ENCODE data around the gene LAMA1. TPM values are rescaled to one million over a fixed set of nuclear protein-coding genes. Genes with fewer than 3 reads are reported as not detected.
"Not testable (repeated sequence)": the region's sequence is repeated elsewhere in the genome, so short reads cannot be mapped to it uniquely, and the experiment has no call there.

The LAMA1 gene
- total RNA-seq, 1 experiment from 2014 or later, result 28.8 TPM

DNA sequence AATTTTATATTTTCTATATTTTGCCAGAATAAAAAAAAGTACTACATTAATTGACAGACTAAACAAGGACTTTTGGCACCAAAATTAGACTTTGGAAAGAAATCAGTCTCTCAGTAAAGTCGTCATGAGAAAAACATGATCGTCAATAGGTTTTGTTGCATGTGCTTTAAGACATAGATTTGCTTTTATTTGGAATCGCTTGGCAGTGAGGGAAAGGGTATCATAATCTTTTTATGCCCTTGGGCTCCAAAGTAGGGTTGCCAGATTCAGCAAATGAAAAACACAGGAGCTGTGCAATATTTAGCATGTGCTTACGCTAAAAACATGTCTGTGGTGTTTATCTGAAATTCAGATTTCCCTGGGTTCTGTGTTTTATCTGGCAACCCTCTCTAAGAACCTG lies 177.6 kb downstream of the LAMA1 start:
- no peak overlapping the region for H2BK20ac ChIP-seq (ENCODE audit: low read depth, low read length, poor library complexity, severe bottlenecking)
- DNase-seq, result no peak
- H4K8ac ChIP-seq (replicated peaks; ENCODE audit: insufficient read length, low read depth, low read length), result no peak overlapping the region
- TF ChIP-seq CTCF (conservative IDR thresholded peaks at IDR 0.05), result no peak
- H3K36me3 Mint-ChIP-seq (ENCODE audit: insufficient read depth in 1 of 3, low read depth in 3 of 3), result peaks cover 4 to 22% (median 13%) of the 10 kb centered on the region in 3 experiments; a peak in 6 of 7 replicates
- H3K79me2 ChIP-seq (ENCODE audit: insufficient read depth, low read length), result no peaks in the 10 kb centered on the region
- no peaks in the 10 kb centered on the region for H3K4me1 ChIP-seq (ENCODE audit: insufficient read depth, low read length)
- H4K91ac ChIP-seq (ENCODE audit: insufficient read length, low read depth, low read length), result no peak overlapping the region
- no peaks in the 10 kb centered on the region for H3K27me3 Mint-ChIP-seq (ENCODE audit: low read depth)
- no peak overlapping the region for H3K14ac ChIP-seq (ENCODE audit: insufficient read depth, low read length)
- H3K27ac Mint-ChIP-seq, result no peak overlapping the region
- no peak overlapping the region for H3K56ac ChIP-seq (ENCODE audit: insufficient read length, low read depth, low read length)
- H3K27ac ChIP-seq (ENCODE audit: insufficient read length, low read depth, low read length), result no peak overlapping the region
- H3T11ph ChIP-seq (ENCODE audit: low read length), result no peak overlapping the region
- no peak overlapping the region for H4K5ac ChIP-seq (ENCODE audit: insufficient read length, low read depth, low read length)
- no peaks in the 10 kb centered on the region for H3K79me1 ChIP-seq (ENCODE audit: insufficient read depth, low read depth, low read length, poor library complexity, severe bottlenecking)
- no peaks in the 10 kb centered on the region for H3K9me3 ChIP-seq (ENCODE audit: control insufficient read depth, low read depth, low read length)
- H2BK15ac ChIP-seq (ENCODE audit: low read depth, low read length), result no peak overlapping the region
- no peak overlapping the region for H2AK5ac ChIP-seq (ENCODE audit: insufficient read length, low read length)
- H3K23ac ChIP-seq (ENCODE audit: insufficient read length, low read depth, low read length), result no peak overlapping the region
- no peak overlapping the region for H3K4me3 Mint-ChIP-seq
- no peak overlapping the region for H2BK5ac ChIP-seq (ENCODE audit: insufficient read length, low read length)
- H3K4me1 Mint-ChIP-seq, result no peaks in the 10 kb centered on the region
- no peak overlapping the region for H2AFZ ChIP-seq (ENCODE audit: low read length)
- H3K4me2 ChIP-seq (ENCODE audit: insufficient read depth, insufficient read length, low read length), result no peak overlapping the region
- H3K23me2 ChIP-seq (ENCODE audit: insufficient read length, low read depth, low read length, poor library complexity, severe bottlenecking), result no peaks in the 10 kb centered on the region
- no peaks in the 10 kb centered on the region for H3K9me3 Mint-ChIP-seq
- H2BK120ac ChIP-seq (ENCODE audit: low read depth, low read length, poor library complexity, severe bottlenecking), result no peak overlapping the region
- H3K4ac ChIP-seq (ENCODE audit: low read depth, low read length), result no peak overlapping the region
- no CpG with 5 or more reads among the region's 4 CpGs for whole genome bisulfite sequencing (ENCODE audit: extremely low coverage, insufficient read length, low lambda C conversion rate)
- no peak overlapping the region for H3K9ac ChIP-seq (ENCODE audit: extremely low read depth, insufficient read length, low read length)
- no peaks in the 10 kb centered on the region for H3K27me3 ChIP-seq (ENCODE audit: insufficient read depth, low read length)
- H3K18ac ChIP-seq (ENCODE audit: insufficient read length, low read depth, low read length), result no peak overlapping the region
- no peak overlapping the region for H2BK12ac ChIP-seq (ENCODE audit: insufficient read length, low read depth, low read length)
- no peaks in the 10 kb centered on the region for H4K20me1 ChIP-seq (ENCODE audit: control insufficient read depth, insufficient read depth, insufficient read length)

DNA sequence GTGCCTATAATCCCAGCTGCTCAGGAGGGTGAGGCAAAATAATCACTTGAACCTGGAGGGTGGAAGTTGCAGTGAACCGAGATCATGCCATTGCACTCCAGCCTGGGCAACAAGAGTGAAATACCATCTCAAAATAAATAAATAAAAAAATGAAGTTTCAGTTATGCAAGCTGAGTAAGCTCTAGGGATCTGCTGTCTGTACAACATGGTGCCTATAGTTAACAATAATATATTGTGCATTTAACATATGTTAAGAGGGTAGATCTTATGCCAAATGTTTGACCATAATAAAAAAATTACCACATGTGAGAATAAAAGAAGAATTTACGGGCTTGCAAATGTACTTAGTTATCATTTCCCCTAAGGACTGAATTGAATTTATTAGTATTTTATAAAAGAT lies 179.2 kb downstream of the LAMA1 start:
- H3K18ac ChIP-seq (ENCODE audit: insufficient read length, low read depth, low read length); H3K9ac ChIP-seq (ENCODE audit: extremely low read depth, insufficient read length, low read length); H3K9me3 ChIP-seq (ENCODE audit: control insufficient read depth, low read depth, low read length); H2BK5ac ChIP-seq (ENCODE audit: insufficient read length, low read length); H3K27me3 ChIP-seq (ENCODE audit: insufficient read depth, low read length); H2BK15ac ChIP-seq (ENCODE audit: low read depth, low read length); H3K56ac ChIP-seq (ENCODE audit: insufficient read length, low read depth, low read length); H3K4me1 ChIP-seq (ENCODE audit: insufficient read depth, low read length); H3K27ac ChIP-seq (ENCODE audit: insufficient read length, low read depth, low read length); H4K20me1 ChIP-seq (ENCODE audit: control insufficient read depth, insufficient read depth, insufficient read length); H2BK120ac ChIP-seq (ENCODE audit: low read depth, low read length, poor library complexity, severe bottlenecking); H4K91ac ChIP-seq (ENCODE audit: insufficient read length, low read depth, low read length); H3K27me3 Mint-ChIP-seq (ENCODE audit: low read depth); H2BK12ac ChIP-seq (ENCODE audit: insufficient read length, low read depth, low read length); H3K23me2 ChIP-seq (ENCODE audit: insufficient read length, low read depth, low read length, poor library complexity, severe bottlenecking); H2AK5ac ChIP-seq (ENCODE audit: insufficient read length, low read length); H3K4me1 Mint-ChIP-seq; H3K14ac ChIP-seq (ENCODE audit: insufficient read depth, low read length); H3K79me2 ChIP-seq (ENCODE audit: insufficient read depth, low read length); H2BK20ac ChIP-seq (ENCODE audit: low read depth, low read length, poor library complexity, severe bottlenecking); H3K4me2 ChIP-seq (ENCODE audit: insufficient read depth, insufficient read length, low read length); H3K27ac Mint-ChIP-seq; H3K79me1 ChIP-seq (ENCODE audit: insufficient read depth, low read depth, low read length, poor library complexity, severe bottlenecking); H3K4ac ChIP-seq (ENCODE audit: low read depth, low read length); DNase-seq; H4K8ac ChIP-seq (replicated peaks; ENCODE audit: insufficient read length, low read depth, low read length); H3K4me3 Mint-ChIP-seq; H4K5ac ChIP-seq (ENCODE audit: insufficient read length, low read depth, low read length); H3T11ph ChIP-seq (ENCODE audit: low read length); H3K9me3 Mint-ChIP-seq; H3K23ac ChIP-seq (ENCODE audit: insufficient read length, low read depth, low read length); H2AFZ ChIP-seq (ENCODE audit: low read length): not testable (repeated sequence)
- WGBS (ENCODE audit: extremely low coverage, insufficient read length, low lambda C conversion rate), result no CpG with 5 or more reads among the region's 2 CpGs
- H3K36me3 Mint-ChIP-seq (ENCODE audit: insufficient read depth in 1 of 3, low read depth in 3 of 3), result peaks cover 4 to 15% (median 13%) of the 10 kb centered on the region in 3 experiments; a peak in 6 of 7 replicates
